Bronchial smooth muscle cell (primary cell): Measurements from ENCODE around the gene SP7. TPM values are rescaled to one million over a fixed set of nuclear protein-coding genes. Genes with fewer than 3 reads are reported as not detected.

ENCODE experiments used
- total RNA-seq: library from RNA; depleted of rRNA; stranded (reverse); fragments of >200 nt; gene quantifications from 2 replicates; pipeline ENCODE4 v1.2.1, GENCODE V29; 2014

SP7 gene
- not detected in 2 replicates for total RNA-seq

GRCh38 chr12:53336181-53336681, at the start of gene SP7:
Gene SP7, minus strand, starts transcription at chr12:53336354. Its CDS starts 708 bp downstream, at chr12:53335646.

GRCh38 chr12:53380104-53380793, 44.1 kb upstream of the SP7 start, which contains the start of gene SP1:
Gene SP1, plus strand, starts transcription at chr12:53380176. Its CDS starts 116 bp downstream, at chr12:53380292.

GRCh38 chr12:53299454-53300180, 36.5 kb downstream of the SP7 start, which contains the start of gene MYG1:
Gene MYG1, plus strand, starts transcription at chr12:53299695. Its CDS starts 43 bp downstream, at chr12:53299738.

GRCh38 chr12:53295070-53295890, 40.9 kb downstream of the SP7 start, which contains the start of gene PFDN5:
Gene PFDN5, plus strand, starts transcription at chr12:53295542. Its CDS starts 26 bp downstream, at chr12:53295568.

Other genes starting within 250 kb of the SP7 start
- gene IGFBP6, start 238.7 kb downstream of the SP7 start, total RNA-seq, result 1,620 and 3,493 TPM in 2 replicates
- gene SOAT2, start 232.9 kb downstream of the SP7 start, total RNA-seq, result 0.16 and 0.17 TPM in 2 replicates
- gene ZNF740, start 155.6 kb downstream of the SP7 start, total RNA-seq, result 14.3 and 16.9 TPM in 2 replicates
- 8.4 and 11.3 TPM in 2 replicates for gene CSAD, start 155.4 kb downstream of the SP7 start, total RNA-seq
- gene ITGB7, start 129.1 kb downstream of the SP7 start, total RNA-seq, result 0.47 and 1.4 TPM in 2 replicates
- 32.3 and 35.3 TPM in 2 replicates for gene RARG, start 104.1 kb downstream of the SP7 start, total RNA-seq
- gene ESPL1, start 68.1 kb downstream of the SP7 start, total RNA-seq, result 0.86 and 1.9 TPM in 2 replicates
- gene PFDN5, start 40.8 kb downstream of the SP7 start, total RNA-seq, result 1,042 and 1,327 TPM in 2 replicates
- gene MYG1, start 36.7 kb downstream of the SP7 start, total RNA-seq, result 50.8 and 56.3 TPM in 2 replicates
- gene AAAS, start 14.7 kb downstream of the SP7 start, total RNA-seq, result 37.8 and 39.4 TPM in 2 replicates
- gene SP1, start 43.8 kb upstream of the SP7 start, total RNA-seq, result 19.4 and 23.3 TPM in 2 replicates
- gene AMHR2, start 87.5 kb upstream of the SP7 start, total RNA-seq, result not detected in 2 replicates
- gene PRR13, start 105.4 kb upstream of the SP7 start, total RNA-seq, result 14.6 and 27.1 TPM in 2 replicates
- gene PCBP2, start 115.7 kb upstream of the SP7 start, total RNA-seq, result 221 and 306 TPM in 2 replicates
- gene MAP3K12, start 163.1 kb upstream of the SP7 start, total RNA-seq, result 43.6 and 47.6 TPM in 2 replicates
- 32.4 and 33.4 TPM in 2 replicates for gene TARBP2, start 164.9 kb upstream of the SP7 start, total RNA-seq
- not detected in 2 replicates for gene NPFF, start 171.1 kb upstream of the SP7 start, total RNA-seq